ENCODE results near the gene LAG3. TPM values are rescaled to one million over a fixed set of nuclear protein-coding genes. Genes with fewer than 3 reads are reported as not detected.

The LAG3 gene
- polyA plus RNA-seq, 1 donor (not counting 4 experiments of a cell fraction or from before 2014, with no cell fraction given) = 0.09 TPM

- Histone ChIP-seq H3K9me3 (ENCODE audit: control insufficient read depth, low read depth, low read length) (no peaks in the 10 kb centered on the region), H3K36me3 (ENCODE audit: control insufficient read depth in 2 of 2, extremely low read depth in 1 of 2, insufficient read depth in 2 of 2, low read length in 2 of 2) (no peaks in the 10 kb centered on the region), H3K79me2 (ENCODE audit: control insufficient read depth, insufficient read depth, low read length) (no peaks in the 10 kb centered on the region), H3K27ac (ENCODE audit: control insufficient read depth, insufficient read depth, low read length) (no peak overlapping the region), H3K9ac (ENCODE audit: control insufficient read depth, extremely low read depth, insufficient read depth, low read length) (no peak overlapping the region), H3K4me2 (ENCODE audit: control insufficient read depth, extremely low read depth, insufficient read depth, low read depth, low read length) (no peak overlapping the region), H3K27me3 (ENCODE audit: control insufficient read depth, extremely low read depth, insufficient read depth, low read length) (peaks cover 5% of the 10 kb centered on the region), H3K9me1 (ENCODE audit: control insufficient read depth, extremely low read depth, insufficient read depth, low read length) (no peaks in the 10 kb centered on the region), H3K4me1 (ENCODE audit: control insufficient read depth, extremely low read depth, insufficient read depth, low read length) (peaks cover 8% of the 10 kb centered on the region), H2AFZ (ENCODE audit: control insufficient read depth, low read length) (no peak overlapping the region), H4K20me1 (ENCODE audit: control insufficient read depth, extremely low read depth, insufficient read depth, low read length) (no peaks in the 10 kb centered on the region), H3K4me3 (ENCODE audit: control insufficient read depth in 2 of 3, extremely low read depth in 1 of 3, insufficient read depth in 2 of 3, low read depth in 1 of 3, low read length in 3 of 3) (no peak overlapping the region)
- dilution Hi-C loops (cut with MboI; ENCODE audit: extremely low pct_ligation_motif_present, low sequenced_read_pairs) = no loop called here
- TF ChIP-seq EZH2 (IDR thresholded peaks at IDR 0.05; ENCODE audit: low read length) = no peak
- no peak for TF ChIP-seq CTCF (optimal IDR thresholded peaks at IDR 0.05 in 1 of 3, IDR thresholded peaks at IDR 0.05 in 1 of 3, conservative IDR thresholded peaks at IDR 0.05 in 1 of 3; ENCODE audit: extremely low read depth in 1 of 3, insufficient read depth in 2 of 3, low read length in 3 of 3)
- no peak for DNase-seq (ENCODE audit: low read depth, low spot score)
- no peak for FAIRE-seq
Observed at GRCh38 chr12:6782850-6783566, 10.7 kb downstream of the LAG3 start.

GRCh38 chr12:6783828-6784227 is 11.5 kb downstream of the LAG3 start:
- TF ChIP-seq CTCF (optimal IDR thresholded peaks at IDR 0.05 in 1 of 3, IDR thresholded peaks at IDR 0.05 in 1 of 3, conservative IDR thresholded peaks at IDR 0.05 in 1 of 3; ENCODE audit: extremely low read depth in 1 of 3, insufficient read depth in 2 of 3, low read length in 3 of 3) = no peak
- no peak for TF ChIP-seq EZH2 (IDR thresholded peaks at IDR 0.05; ENCODE audit: low read length)
- peaks cover 5% of the 10 kb centered on the region for H3K27me3 ChIP-seq (ENCODE audit: control insufficient read depth, extremely low read depth, insufficient read depth, low read length)

More at GRCh38 chr12:6783828-6784227, 11.5 kb downstream of the LAG3 start:
- no peak for FAIRE-seq
- H3K27ac ChIP-seq (ENCODE audit: control insufficient read depth, insufficient read depth, low read length) = no peak overlapping the region
- no peaks in the 10 kb centered on the region for H3K79me2 ChIP-seq (ENCODE audit: control insufficient read depth, insufficient read depth, low read length)
- dilution Hi-C loops (cut with MboI; ENCODE audit: extremely low pct_ligation_motif_present, low sequenced_read_pairs) = no loop called here
- no peak overlapping the region for H3K4me3 ChIP-seq (ENCODE audit: control insufficient read depth in 2 of 3, extremely low read depth in 1 of 3, insufficient read depth in 2 of 3, low read depth in 1 of 3, low read length in 3 of 3)
- no peak overlapping the region for H2AFZ ChIP-seq (ENCODE audit: control insufficient read depth, low read length)
- no peak overlapping the region for H3K9ac ChIP-seq (ENCODE audit: control insufficient read depth, extremely low read depth, insufficient read depth, low read length)
- H3K36me3 ChIP-seq (ENCODE audit: control insufficient read depth in 2 of 2, extremely low read depth in 1 of 2, insufficient read depth in 2 of 2, low read length in 2 of 2) = no peaks in the 10 kb centered on the region
- H3K4me2 ChIP-seq (ENCODE audit: control insufficient read depth, extremely low read depth, insufficient read depth, low read depth, low read length) = no peak overlapping the region
- H3K9me3 ChIP-seq (ENCODE audit: control insufficient read depth, low read depth, low read length) = no peaks in the 10 kb centered on the region
- no peaks in the 10 kb centered on the region for H3K9me1 ChIP-seq (ENCODE audit: control insufficient read depth, extremely low read depth, insufficient read depth, low read length)
- no peaks in the 10 kb centered on the region for H4K20me1 ChIP-seq (ENCODE audit: control insufficient read depth, extremely low read depth, insufficient read depth, low read length)
- H3K4me1 ChIP-seq (ENCODE audit: control insufficient read depth, extremely low read depth, insufficient read depth, low read length) = peaks cover under 1% of the 10 kb centered on the region
- no peak for DNase-seq (ENCODE audit: low read depth, low spot score)
